Kidney (tissue), 14 donors: ENCODE results near the gene PTPN7. TPM values are rescaled to one million over a fixed set of nuclear protein-coding genes. Genes with fewer than 3 reads are reported as not detected.
"Not testable (repeated sequence)": the region's sequence is repeated elsewhere in the genome, so short reads cannot be mapped to it uniquely, and the experiment has no call there.

Experiments
- DNase-seq, 5 donors: peaks; one replicate each; pipeline ENCODE4 v3.0.0-alpha.2; 2013 to 2020
- FAIRE-seq: peaks from 2 replicates; lab custom pipeline; 2012; peaks lifted over from hg19 to GRCh38; lab: Jason Lieb, UNC
- H3K27ac ChIP-seq, 2 donors: one replicate each; pipeline ENCODE4 v1.7.0; 2013; ENCODE audit warnings: low read depth in 2 of 2, low read length in 2 of 2, inconsistent platforms in 1 of 2
- H3K27me3 ChIP-seq: one replicate; pipeline ENCODE4 v1.7.1; 2013; ENCODE audit warnings: low read length, inconsistent platforms; ENCODE audit not compliant: control insufficient read depth, insufficient read depth
- H3K36me3 ChIP-seq, 3 donors: one replicate each; pipeline versions ENCODE4 v1.7.0 to v1.7.1; 2013; ENCODE audit warnings: low read length in 3 of 3, control low read depth in 1 of 3, inconsistent platforms in 1 of 3; ENCODE audit not compliant: insufficient read depth in 3 of 3, control insufficient read depth in 2 of 3
- H3K4me1 ChIP-seq, 3 donors: one replicate each; pipeline versions ENCODE4 v1.7.0 to v1.7.1; 2013; ENCODE audit warnings: low read length in 3 of 3, inconsistent platforms in 1 of 3, low read depth in 1 of 3; ENCODE audit not compliant: control insufficient read depth in 2 of 3, insufficient read depth in 2 of 3
- H3K4me3 ChIP-seq, 3 donors: one replicate each; pipeline versions ENCODE4 v1.7.0 to v1.8.1; 2013; ENCODE audit warnings: low read length in 3 of 3, control low read depth in 1 of 3, inconsistent platforms in 1 of 3
- H3K9ac ChIP-seq, 3 donors: one replicate each; pipeline versions ENCODE4 v1.7.0 to v1.7.1; 2013; ENCODE audit warnings: low read length in 3 of 3, control low read depth in 1 of 3, inconsistent platforms in 1 of 3
- H3K9me3 ChIP-seq, 3 donors: one replicate each; pipeline versions ENCODE4 v1.7.0 to v1.7.1; 2013; ENCODE audit warnings: low read length in 3 of 3, control low read depth in 1 of 3, inconsistent platforms in 1 of 3; ENCODE audit not compliant: control insufficient read depth in 2 of 3, insufficient read depth in 1 of 3
- CTCF ChIP-seq: IDR thresholded peaks from 3 replicates; pipeline ENCODE4 v1.5.1; 2012; ENCODE audit warnings: mild to moderate bottlenecking, moderate library complexity, borderline replicate concordance; ENCODE audit not compliant: insufficient read depth; ENCODE audit errors: extremely low read depth
- intact Hi-C: fragments of 100-400 bp; cut with DNase I; formaldehyde crosslinking; loops from one replicate; pipeline ENCODE4 v1.11.1; 2022
- polyA plus RNA-seq: library from polyadenylated mRNA; stranded (reverse); fragments of 350-450 nt; fragmentation: Illumina TruSeq; extraction: RNeasy Lipid Tissue Mini Kit (QIAGEN cat#74804); gene quantifications from one replicate; pipeline ENCODE4 v1.2.3, GENCODE V29; 2014; ENCODE audit warnings: low read depth, low replicate concordance; ENCODE audit not compliant: insufficient read depth
- total RNA-seq: library from RNA; stranded (reverse); fragmentation: NEBNext Ultra II Directional; extraction: Animal tissue kit (Norgen Biotek cat#: 25700); gene quantifications from one replicate; pipeline ENCODE4 v1.2.1, GENCODE V29; 2021
- donor health status: control.
- donor health status: control.
- donor health status: control.
- donor health status: control.
- donor health status: control.
- donor health status: DM: yes; HTN: yes; CAD: no.
- donor health status: Normal renal cell carcinoma (clear cell type).

PTPN7 gene
- total and polyA plus RNA-seq, 2 donors from 2014 or later, result 3.5 to 5.5 TPM

GRCh38 chr1:202192770-202193613 lies 32.6 kb upstream of the PTPN7 start:
- Histone ChIP-seq H3K9me3 (no peaks in the 10 kb centered on the region), H3K4me1 (peaks cover 0 to 3% (median 0%) of the 10 kb centered on the region in 3 donors), H3K4me3 (no peak overlapping the region), H3K36me3 (no peaks in the 10 kb centered on the region), H3K27ac (no peak overlapping the region), H3K27me3 (peaks cover 4% of the 10 kb centered on the region), H3K9ac (no peak overlapping the region)
- FAIRE-seq (no peak), DNase-seq (peak; percentile 65 to 85 (median 77))
- intact Hi-C loops, result no loop called here
- peak; percentile 67 for TF ChIP-seq CTCF

- intact Hi-C loops, DNase-seq, H3K4me3 ChIP-seq: not testable (repeated sequence)
Observed at GRCh38 chr1:202191391-202191790, 31.0 kb upstream of the PTPN7 start.

GRCh38 chr1:202189918-202190715 lies 29.7 kb upstream of the PTPN7 start:
- Histone ChIP-seq H3K4me1 (peaks cover 0 to 3% (median 0%) of the 10 kb centered on the region in 3 donors), H3K9ac (no peak overlapping the region), H3K9me3 (no peaks in the 10 kb centered on the region), H3K4me3 (no peak overlapping the region), H3K27me3 (peaks cover 4% of the 10 kb centered on the region), H3K27ac (no peak overlapping the region), H3K36me3 (no peaks in the 10 kb centered on the region)
- DNase-seq (no peak), FAIRE-seq (no peak)
- no peak for TF ChIP-seq CTCF
- intact Hi-C loops, result loop anchor here (10.0 kb wide), 1 partner anchor 525 kb away; the partner anchor contains the start of gene SYT2

More at GRCh38 chr1:202191391-202191790, 31.0 kb upstream of the PTPN7 start:
- H3K27ac ChIP-seq, H3K9ac ChIP-seq, H3K9me3 ChIP-seq, H3K36me3 ChIP-seq, H3K4me1 ChIP-seq, FAIRE-seq, H3K27me3 ChIP-seq: not testable (repeated sequence)
